Ramos (cell line): ENCODE measurements around the gene SETD4.
"Not testable (repeated sequence)": the region's sequence is repeated elsewhere in the genome, so short reads cannot be mapped to it uniquely, and the experiment has no call there.

Experiments
- in situ Hi-C: fragments of 300-500 bp; cut with MboI; formaldehyde crosslinking; loops from one replicate; pipeline ENCODE4 v1.14.3; 2022; ENCODE audit warnings: low sequenced_read_pairs; ENCODE audit not compliant: unreplicated experiment

SETD4 gene, protein sequence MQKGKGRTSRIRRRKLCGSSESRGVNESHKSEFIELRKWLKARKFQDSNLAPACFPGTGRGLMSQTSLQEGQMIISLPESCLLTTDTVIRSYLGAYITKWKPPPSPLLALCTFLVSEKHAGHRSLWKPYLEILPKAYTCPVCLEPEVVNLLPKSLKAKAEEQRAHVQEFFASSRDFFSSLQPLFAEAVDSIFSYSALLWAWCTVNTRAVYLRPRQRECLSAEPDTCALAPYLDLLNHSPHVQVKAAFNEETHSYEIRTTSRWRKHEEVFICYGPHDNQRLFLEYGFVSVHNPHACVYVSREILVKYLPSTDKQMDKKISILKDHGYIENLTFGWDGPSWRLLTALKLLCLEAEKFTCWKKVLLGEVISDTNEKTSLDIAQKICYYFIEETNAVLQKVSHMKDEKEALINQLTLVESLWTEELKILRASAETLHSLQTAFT

DNA sequence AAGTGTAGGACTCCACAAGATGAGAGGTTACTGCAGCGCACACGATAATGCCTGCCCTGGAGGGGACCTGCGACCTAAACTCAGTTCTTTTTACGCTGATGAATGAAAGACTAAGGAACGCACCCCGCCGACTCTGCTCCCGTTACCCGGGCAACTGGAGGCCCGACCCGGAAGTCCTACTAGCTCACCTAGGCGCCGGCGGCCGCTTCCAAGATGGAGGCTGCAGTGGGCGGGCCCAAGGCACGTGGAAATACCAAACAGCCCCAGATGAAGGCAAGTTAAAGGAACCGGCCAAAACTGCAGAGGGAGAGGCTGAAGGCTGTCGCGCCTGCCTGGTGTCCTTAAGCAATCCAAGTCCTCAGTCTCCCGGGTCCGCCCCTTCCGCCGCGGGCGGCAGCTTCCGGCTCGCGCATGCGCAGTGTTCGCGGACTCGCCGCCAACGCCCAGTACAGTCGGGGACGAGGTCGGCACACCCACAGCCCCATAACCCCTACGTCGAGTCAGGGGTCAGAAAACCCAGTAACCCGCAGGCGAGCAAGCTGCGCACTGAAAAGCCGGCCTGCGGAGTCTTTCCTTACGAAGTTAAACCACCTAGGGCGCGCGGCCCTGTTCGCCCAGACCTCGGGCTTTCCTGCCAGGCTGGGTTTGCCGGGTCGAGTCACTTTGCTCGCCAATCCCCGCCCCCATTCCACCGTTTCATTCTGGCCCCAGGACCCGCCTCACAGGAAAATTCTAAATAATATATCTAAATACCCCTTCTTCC lies at the start of gene SETD4:
SETD4 (minus strand) TSS at position 368 of the 763 bp plus-strand sequence. CDS start 1,638 bp downstream, outside the sequence.
- in situ Hi-C loops: no loop called here

DNA sequence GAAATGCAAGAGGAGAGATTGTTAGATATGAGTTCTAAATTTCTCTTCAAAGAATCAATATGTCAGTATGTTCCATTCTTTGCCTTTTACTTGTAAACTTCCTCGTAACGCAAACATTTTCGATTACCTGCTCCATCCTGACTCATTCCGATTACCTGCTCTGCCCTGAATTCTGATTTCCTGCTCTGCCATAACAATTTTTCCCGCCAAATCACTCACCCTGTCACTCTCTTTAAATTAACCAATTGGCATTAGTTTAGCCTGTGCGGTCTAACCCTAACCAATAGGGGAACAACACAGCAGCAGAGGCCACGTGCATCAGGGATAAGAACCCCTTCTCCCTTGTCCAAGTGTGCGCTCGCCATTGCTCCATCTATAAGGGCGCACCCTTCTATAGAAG lies 49.5 kb upstream of the SETD4 start:
- in situ Hi-C loops: no loop called here

DNA sequence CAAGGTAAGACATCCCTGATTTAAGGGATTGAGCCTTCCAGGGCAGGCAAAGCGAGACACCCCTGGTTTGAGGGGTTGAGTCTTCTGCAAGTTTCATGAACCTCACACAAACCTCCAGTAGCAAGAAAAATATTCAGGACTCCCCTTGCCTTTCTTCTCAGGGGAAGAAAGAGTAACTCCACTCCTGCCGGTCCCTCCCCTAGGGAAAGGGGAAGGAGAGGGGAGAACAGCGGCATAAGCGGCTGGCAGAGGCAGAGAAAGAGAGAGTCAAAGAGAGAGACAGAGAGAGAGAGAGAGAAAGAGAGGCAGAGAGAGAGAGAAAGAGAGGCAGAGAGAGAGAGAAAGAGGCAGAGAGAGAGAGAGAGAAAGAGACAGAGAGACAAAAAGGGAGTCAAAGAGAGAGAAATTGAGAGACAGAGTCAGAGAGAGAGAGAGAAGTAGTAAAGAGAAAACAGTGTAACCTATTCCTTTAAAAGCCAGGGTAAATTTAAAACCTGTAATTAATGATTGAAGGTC lies 45.1 kb upstream of the SETD4 start:
- in situ Hi-C loops: no loop called here

DNA sequence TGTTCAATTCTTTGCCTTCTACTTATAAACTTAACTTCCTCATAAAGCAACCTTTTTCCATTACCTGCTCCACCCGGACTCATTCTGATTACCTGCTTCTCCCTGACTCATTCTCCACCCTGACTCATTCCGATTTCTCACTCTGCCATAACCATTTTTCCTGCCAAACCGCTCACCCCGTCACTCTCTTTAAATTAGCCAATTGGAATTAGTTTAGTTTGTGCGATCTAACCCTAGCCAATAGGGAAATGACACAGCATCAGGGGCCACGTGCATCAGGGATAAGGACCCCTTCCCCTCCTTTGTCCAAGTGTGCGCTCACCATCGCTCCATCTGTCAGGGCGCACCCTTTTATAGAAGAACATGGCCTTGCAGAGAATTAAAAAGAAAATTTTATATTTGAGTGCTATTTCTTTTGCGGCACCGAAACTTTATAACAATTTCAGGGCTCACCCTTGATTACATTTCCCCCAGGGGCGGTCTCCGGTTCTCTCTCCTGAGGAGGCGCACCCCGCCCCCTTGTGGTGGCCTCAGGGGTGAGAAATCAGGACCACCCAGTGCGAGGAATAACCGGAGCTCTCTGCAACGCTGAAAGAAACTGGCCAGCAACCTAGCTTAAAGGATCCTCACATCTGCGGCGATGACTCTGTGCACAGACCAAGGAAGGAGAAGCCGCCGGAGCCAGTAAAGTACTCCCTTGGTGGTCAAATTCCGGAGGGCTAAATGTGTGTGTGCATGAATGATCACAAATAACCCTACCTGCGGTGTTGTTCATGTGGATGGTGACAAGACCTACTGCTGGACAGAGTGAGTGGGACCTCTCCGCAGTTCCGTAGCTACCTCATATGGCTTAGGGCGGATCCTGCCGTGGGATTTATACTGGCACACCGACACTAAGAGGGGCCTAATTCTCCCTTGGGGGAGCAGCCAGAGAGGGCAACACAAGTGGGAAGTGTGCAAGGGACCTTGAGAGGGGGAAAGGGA lies 44.3 kb upstream of the SETD4 start:
- in situ Hi-C loops: no loop called here

DNA sequence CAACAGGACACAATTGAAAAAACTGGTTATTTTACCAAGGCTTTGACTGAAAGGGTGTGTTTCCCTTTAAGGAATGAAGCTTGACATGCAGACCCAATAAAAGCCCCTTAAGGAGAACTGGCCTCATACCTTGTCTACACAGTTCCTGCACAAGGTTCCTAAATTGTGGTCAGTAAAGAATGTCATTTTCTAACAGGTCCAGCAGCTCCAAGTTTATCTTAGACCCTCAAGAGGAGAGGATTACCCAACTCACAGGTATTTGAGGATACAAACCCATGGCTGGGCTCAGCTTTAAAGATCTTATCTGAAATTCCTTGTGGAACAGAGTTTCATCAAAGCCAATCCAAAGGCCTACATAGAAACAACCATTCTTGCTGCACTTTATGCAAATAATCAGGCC lies 43.1 kb upstream of the SETD4 start:
- in situ Hi-C loops: no loop called here

DNA sequence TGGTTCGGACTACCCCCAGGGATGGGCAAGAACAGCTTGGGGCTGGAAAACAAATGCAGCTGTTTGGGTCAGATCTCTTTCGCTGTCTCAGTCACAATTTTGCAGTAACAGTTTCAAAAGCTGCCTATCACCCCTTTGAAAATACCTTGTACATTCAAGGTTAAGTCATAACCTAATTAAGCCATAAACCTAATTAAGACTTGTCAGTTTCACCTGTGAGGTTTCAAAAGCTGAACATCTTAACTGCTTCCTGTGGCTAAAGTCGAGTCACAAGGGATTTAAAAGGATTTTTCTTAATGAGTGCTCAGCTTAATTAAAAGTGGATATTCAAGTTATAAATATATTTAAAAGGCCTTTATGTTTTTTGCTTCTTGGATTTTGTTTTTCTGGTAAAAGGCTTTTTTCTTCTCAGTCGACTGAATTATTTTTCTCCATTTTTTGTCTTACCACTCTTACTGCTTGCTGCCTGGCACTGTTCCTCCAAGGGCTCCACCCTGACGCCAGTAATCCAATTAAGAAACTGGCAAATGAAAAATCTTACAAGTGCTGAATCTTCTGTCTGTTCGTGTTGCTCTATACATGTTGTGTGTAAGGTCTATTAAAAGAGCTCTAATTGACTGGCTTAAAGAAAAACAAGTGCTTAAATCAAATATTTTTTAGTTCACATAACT lies 40.8 kb upstream of the SETD4 start:
- in situ Hi-C loops: no loop called here

DNA sequence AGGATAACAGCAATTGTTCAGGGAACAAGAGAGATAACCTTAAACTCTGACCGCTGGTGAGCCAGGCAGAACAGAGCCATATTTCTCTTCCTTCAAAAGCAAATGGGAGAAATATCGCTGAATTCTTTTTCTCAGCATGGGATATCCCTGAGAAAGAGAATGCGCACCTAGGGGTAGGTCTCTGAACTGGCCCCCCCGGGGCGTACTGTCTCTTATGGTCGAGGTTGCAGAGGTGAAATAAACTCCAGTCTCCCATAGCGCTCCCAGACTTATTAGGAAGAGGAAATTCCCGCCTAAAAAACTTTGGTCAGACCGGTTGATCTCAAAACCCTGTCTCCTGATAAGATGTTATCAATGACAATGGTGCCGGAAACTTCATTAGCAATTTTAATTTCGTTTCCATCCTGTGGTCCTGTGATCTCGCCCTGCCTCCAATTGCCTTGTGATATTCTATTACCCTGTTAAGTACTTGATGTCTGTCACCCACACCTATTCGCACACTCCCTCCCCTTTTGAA lies 39.4 kb upstream of the SETD4 start:
- in situ Hi-C loops: not testable (repeated sequence)

DNA sequence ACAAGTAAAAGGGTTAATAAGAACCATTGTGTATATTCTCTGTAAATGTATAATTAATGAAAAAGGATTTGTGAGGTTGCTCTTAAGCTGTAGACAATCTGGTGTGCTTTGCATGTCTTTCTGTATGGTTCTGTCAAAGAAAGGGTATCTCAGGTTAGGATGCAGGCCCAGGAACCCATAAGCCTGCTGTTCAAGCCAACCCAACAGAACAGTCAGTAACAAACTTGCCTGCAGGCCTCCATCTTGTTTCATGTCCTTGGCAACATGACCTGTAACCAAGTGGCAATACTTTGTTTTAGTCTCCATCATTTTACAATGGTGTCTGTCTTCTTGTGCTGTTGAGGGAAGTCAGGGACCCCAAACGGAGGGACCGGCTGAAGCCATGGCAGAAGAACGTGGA lies 38.7 kb upstream of the SETD4 start:
- in situ Hi-C loops: no loop called here

DNA sequence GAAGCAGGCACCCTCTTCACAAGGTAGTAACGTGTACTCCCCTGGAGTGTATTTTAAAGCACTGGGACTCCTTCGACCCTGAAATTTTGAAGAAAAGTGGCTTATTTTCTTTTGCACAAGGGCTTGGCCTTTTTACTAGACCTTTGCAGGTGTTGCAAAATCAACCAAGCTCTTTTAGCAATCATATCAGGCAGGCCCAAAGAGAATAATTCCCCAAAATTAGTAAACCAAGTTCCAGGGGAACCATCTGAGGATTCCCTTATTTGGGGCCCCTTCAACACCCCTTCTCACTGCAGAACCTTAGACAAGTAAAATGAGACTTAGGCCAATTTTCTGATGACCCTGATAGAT lies 37.8 kb upstream of the SETD4 start:
- in situ Hi-C loops: no loop called here

DNA sequence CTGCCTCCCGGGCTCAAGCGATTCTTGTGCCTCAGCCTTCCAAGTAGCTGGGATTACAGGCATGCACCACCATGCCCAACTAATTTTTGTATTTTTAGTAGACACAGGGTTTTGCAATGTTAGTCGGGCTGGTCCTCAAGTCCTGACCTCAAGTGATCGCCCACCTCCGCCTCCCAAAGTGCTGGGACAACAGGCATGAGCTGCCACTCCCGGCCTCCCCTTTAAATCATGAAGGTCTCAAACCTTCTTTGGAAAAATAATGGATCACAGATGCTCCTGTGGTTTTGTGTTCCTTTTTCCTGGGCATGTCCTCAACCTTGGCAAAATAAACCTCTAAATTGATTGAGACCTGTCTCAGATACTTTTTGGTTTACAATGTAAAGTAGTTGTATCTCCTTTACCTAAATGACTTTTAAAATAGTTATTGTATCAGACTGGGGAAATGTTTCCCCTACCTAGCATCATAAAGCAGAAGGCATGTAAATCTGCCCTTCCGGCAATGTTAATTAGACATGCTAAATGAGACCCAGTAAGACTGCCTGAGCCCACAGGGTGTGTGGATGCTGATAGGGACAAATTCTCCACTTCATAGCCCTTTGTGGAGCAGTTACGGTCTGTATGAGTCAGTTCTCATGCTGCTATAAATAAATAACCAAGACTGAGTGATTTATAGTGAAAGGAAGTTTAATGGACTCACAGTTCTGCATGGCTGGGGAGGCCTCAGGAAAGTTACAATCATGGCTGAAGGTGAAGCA lies 37.3 kb upstream of the SETD4 start:
- in situ Hi-C loops: no loop called here

DNA sequence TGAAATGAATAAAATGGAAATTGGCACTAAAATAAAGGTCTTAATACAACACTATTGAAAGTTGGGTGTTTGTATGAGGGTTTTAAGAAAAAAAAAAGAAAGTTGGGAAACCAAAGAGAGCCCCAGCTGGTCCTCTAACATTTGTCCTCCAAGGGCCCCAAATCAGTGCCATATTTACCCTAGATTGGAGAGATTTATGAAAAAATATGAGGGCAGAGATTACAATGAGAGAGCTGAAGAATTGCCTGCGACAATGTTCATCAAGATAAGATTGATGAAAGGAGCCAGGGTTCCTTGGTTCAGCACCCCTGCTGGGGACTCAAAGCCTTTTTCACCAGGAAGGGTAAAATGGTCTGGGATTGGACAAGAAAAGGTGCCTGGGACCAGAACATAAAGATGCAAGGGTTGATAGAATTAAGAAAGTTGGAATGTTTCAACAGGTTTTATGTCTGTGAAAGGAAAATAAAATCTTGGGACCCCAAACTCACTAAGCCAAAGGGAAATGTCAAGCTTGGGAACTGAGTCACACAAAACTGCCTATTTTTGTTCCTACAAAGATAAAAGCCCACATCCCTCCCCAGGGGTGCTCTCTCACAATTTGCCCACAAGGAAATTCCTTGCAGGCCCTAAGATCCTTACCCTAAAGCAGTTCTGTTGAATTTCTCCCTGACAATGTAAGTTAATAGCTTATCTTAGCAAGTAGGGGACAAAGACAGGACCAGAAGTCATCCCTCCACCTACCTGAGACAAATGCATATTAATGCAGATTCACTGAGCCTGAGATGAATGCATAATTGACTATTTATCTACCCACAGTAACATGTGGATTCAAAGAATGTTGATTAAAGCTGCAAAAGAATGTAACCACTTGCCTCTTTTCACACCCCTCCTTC lies 36.3 kb upstream of the SETD4 start:
- in situ Hi-C loops: no loop called here

DNA sequence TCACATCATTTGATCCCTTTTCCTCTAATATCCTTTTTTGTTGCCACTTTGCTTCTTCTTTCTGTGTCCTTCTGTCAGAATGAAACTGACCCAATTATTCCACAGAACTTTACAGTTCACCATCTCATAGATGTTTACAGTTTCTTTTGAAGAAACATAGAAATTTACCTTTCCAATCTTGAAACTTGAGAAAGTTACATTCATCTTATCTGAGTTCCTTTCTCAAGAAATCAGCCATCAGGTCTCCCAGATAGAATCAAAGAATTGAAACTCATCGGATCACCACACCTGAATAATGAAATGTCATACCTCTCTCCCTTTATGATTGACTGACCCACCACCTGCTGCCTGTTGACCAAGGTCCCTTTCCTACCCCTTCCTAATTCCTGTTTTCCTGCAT lies 33.2 kb upstream of the SETD4 start:
- in situ Hi-C loops: no loop called here

DNA sequence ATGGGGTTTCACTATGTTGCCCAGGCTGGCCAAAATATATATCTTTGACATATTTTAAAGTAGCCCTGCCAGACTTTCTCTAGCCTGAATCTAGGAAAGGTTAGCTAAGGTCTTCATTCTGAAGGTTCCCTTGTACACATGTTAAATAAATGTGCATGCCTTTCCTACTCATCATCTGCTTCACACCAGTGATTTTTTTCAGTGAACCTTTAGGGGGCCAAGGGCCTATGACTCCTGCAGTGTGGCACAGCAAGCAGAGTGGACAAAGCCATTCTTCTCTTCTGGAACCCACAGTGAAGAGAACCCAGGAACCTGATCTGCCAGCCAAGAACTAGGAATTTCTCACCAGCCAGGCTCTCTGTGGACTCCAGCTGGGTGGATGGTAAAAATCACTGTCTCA lies 32.4 kb upstream of the SETD4 start:
- in situ Hi-C loops: no loop called here

DNA sequence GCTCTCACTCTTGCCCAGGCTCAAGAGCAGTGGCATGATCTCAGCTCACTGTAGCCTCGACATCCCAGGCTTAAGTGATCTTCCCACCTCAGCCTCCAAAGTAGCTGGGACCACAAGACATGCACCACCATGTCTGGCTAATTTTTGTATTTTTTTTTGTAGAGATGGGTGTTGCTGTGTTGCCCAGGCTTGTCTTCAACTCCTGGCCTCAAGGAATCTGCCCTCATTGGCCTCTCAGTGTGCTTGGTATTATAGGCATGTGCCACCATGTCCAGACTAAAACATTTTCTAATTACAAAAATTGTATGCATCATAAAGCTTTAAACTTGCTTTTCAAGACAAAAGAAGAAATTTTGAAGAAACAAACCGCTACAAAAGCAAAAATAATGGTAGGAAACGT lies 29.6 kb upstream of the SETD4 start:
- in situ Hi-C loops: no loop called here

DNA sequence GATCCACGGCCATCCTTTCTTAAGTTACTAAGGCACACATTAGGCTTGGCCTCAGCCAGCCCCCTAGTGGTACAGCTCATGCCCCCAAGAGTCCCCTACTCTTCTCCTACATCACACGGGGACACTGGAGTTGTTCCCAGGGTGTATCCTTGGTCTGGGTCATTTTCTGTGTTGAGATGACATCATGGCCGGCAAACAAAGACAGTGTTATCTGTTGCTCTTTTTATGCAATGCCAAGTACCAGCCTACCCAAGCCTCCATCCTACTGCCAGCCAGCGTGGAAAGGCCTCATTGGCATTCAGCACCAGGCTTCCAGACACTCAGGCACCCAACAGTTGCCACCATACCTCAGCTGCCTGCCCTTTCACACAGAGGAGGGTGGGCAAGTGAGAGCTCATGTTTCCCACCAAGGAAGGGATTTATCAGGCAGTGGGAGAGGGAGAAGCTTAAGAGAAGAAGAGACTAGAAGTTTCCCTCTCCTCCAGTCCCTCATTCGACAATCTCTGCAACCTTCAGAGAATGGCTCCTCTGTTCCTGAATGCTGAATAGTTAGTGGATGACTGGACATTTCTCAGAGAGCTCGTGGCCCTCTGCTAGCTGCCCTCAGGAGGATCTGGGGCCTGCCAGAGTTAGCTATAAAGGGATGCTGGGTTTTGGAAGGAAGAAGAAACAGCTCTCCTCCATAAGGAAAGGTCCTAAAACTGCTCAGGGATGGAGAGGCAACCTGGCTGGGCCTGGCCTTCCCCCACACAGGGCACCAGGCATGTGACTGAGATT lies 27.2 kb upstream of the SETD4 start:
- in situ Hi-C loops: no loop called here

DNA sequence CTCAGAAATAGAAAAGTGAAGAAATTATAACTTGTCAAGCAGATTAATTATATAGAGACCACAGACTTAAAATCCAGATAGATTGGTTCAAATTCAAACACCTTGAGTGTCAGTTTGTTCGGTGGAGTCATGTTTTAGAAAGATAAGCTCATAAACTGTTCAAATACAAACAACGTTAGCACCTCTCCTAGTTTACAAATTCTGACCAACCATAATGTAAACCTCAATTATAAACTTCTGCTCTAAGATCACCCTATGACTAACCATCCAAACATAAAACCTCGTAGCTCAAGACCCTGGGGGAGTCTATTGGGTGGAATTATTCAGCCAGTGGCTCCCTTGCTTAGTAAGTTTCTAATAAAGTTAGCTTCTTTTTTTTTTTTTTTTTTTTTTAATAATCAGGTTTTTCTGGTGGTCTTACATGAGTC lies 21.9 kb upstream of the SETD4 start:
- in situ Hi-C loops: no loop called here

DNA sequence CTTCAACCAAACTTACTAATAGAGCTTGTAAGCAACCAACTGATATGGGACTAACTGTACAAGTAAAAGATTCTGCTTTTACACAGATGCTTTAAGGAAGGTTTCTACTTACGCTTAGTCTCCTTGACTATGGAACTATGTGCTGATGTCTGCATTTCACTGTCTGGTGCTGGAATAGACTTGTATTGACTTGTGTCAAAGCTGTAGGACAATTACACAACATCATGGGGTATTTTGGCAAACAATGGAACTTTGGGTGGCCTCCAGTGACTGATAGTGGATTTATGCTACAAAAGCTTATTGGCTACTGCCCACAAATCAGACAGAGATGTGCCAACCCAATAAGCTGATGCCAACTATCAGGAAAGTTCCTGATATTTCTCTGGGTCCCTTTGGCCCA lies 20.1 kb upstream of the SETD4 start:
- in situ Hi-C loops: no loop called here
